ENCODE results near the gene GPC5. TPM values are rescaled to one million over a fixed set of nuclear protein-coding genes. Genes with fewer than 3 reads are reported as not detected.

GPC5 gene
- total RNA-seq, 1 donor from 2014 or later, result 0.17 TPM

- no peak for DNase-seq (ENCODE audit: low read depth)
- Histone ChIP-seq H3K36me3 (ENCODE audit: control insufficient read depth, insufficient read depth, low read length) (no peaks in the 10 kb centered on the region), H3K4me3 (ENCODE audit: low read depth, low read length) (no peak overlapping the region), H3K27me3 (ENCODE audit: control insufficient read depth, insufficient read depth, low read length) (no peaks in the 10 kb centered on the region)
- TF ChIP-seq CTCF (IDR thresholded peaks at IDR 0.05; ENCODE audit: insufficient read depth, low read length, poor library complexity, severe bottlenecking), result no peak
Observed at GRCh38 chr13:92804346-92804745, 1405.9 kb downstream of the GPC5 start.

- DNase-seq (ENCODE audit: low read depth), result no peak
- no peaks in the 10 kb centered on the region for H3K36me3 ChIP-seq (ENCODE audit: control insufficient read depth, insufficient read depth, low read length)
- TF ChIP-seq CTCF (IDR thresholded peaks at IDR 0.05; ENCODE audit: insufficient read depth, low read length, poor library complexity, severe bottlenecking), result no peak
- H3K27me3 ChIP-seq (ENCODE audit: control insufficient read depth, insufficient read depth, low read length), result no peaks in the 10 kb centered on the region
- H3K4me3 ChIP-seq (ENCODE audit: low read depth, low read length), result no peak overlapping the region
Observed at GRCh38 chr13:92804926-92805325, 1406.5 kb downstream of the GPC5 start.

- DNase-seq (ENCODE audit: low read depth), result no peak
- Histone ChIP-seq H3K27me3 (ENCODE audit: control insufficient read depth, insufficient read depth, low read length) (no peaks in the 10 kb centered on the region), H3K4me3 (ENCODE audit: low read depth, low read length) (no peak overlapping the region), H3K36me3 (ENCODE audit: control insufficient read depth, insufficient read depth, low read length) (no peaks in the 10 kb centered on the region)
- TF ChIP-seq CTCF (IDR thresholded peaks at IDR 0.05; ENCODE audit: insufficient read depth, low read length, poor library complexity, severe bottlenecking), result no peak
Observed at GRCh38 chr13:92805766-92806165, 1407.3 kb downstream of the GPC5 start.

- Histone ChIP-seq H3K4me3 (ENCODE audit: low read depth, low read length) (no peak overlapping the region), H3K27me3 (ENCODE audit: control insufficient read depth, insufficient read depth, low read length) (no peaks in the 10 kb centered on the region), H3K36me3 (ENCODE audit: control insufficient read depth, insufficient read depth, low read length) (no peaks in the 10 kb centered on the region)
- TF ChIP-seq CTCF (IDR thresholded peaks at IDR 0.05; ENCODE audit: insufficient read depth, low read length, poor library complexity, severe bottlenecking), result no peak
- DNase-seq (ENCODE audit: low read depth), result no peak
Observed at GRCh38 chr13:92806215-92806614, 1407.8 kb downstream of the GPC5 start.

GRCh38 chr13:92807353-92807752 is 1408.9 kb downstream of the GPC5 start:
- Histone ChIP-seq H3K27me3 (ENCODE audit: control insufficient read depth, insufficient read depth, low read length) (no peaks in the 10 kb centered on the region), H3K4me3 (ENCODE audit: low read depth, low read length) (no peak overlapping the region), H3K36me3 (ENCODE audit: control insufficient read depth, insufficient read depth, low read length) (no peaks in the 10 kb centered on the region)
- no peak for TF ChIP-seq CTCF (IDR thresholded peaks at IDR 0.05; ENCODE audit: insufficient read depth, low read length, poor library complexity, severe bottlenecking)
- DNase-seq (ENCODE audit: low read depth), result no peak

GRCh38 chr13:92807966-92808365 is 1409.5 kb downstream of the GPC5 start:
- no peaks in the 10 kb centered on the region for H3K27me3 ChIP-seq (ENCODE audit: control insufficient read depth, insufficient read depth, low read length)
- DNase-seq (ENCODE audit: low read depth), result no peak
- no peak overlapping the region for H3K4me3 ChIP-seq (ENCODE audit: low read depth, low read length)
- TF ChIP-seq CTCF (IDR thresholded peaks at IDR 0.05; ENCODE audit: insufficient read depth, low read length, poor library complexity, severe bottlenecking), result no peak
- no peaks in the 10 kb centered on the region for H3K36me3 ChIP-seq (ENCODE audit: control insufficient read depth, insufficient read depth, low read length)
